CD14-positive monocyte (primary cell): ENCODE measurements around the gene CRAT. TPM values are rescaled to one million over a fixed set of nuclear protein-coding genes. Genes with fewer than 3 reads are reported as not detected.

ENCODE experiments used
- DNase-seq, 3 donors: peaks; one replicate each; pipeline ENCODE4 v3.0.0-alpha.2; 2011 to 2022
- H2AFZ ChIP-seq: 2 replicates; pipeline ENCODE4 v1.6.0; 2012; ENCODE audit warnings: mild to moderate bottlenecking, low read depth, low read length, inconsistent platforms; ENCODE audit not compliant: insufficient read depth, poor library complexity, severe bottlenecking
- H3K27ac ChIP-seq, 2 donors: 1 replicate in 1 of 2; 2 replicates in 1 of 2; pipeline ENCODE4 v1.5.1; 2012 to 2013; ENCODE audit warnings: low read length in 2 of 2, control low read depth in 1 of 2, inconsistent platforms in 1 of 2, low read depth in 1 of 2, mild to moderate bottlenecking in 1 of 2
- H3K27me3 ChIP-seq, 2 donors: one replicate each; pipeline versions ENCODE4 v1.6.0 to v1.6.1; 2011 to 2013; ENCODE audit warnings: low read length in 2 of 2; ENCODE audit not compliant: control insufficient read depth in 2 of 2, insufficient read depth in 2 of 2
- H3K36me3 ChIP-seq, 2 donors: replicated peaks in 1 of 2; 1 replicate in 1 of 2; 2 replicates in 1 of 2; pipeline versions ENCODE4 v1.5.1 to v1.6.1; 2012 to 2013; ENCODE audit warnings: low read length in 2 of 2, control low read depth in 1 of 2, inconsistent platforms in 1 of 2, mild to moderate bottlenecking in 1 of 2; ENCODE audit not compliant: insufficient read depth in 2 of 2, control insufficient read depth in 1 of 2
- H3K4me1 ChIP-seq, 2 donors: 1 replicate in 1 of 2; 2 replicates in 1 of 2; pipeline versions ENCODE4 v1.5.1 to v1.6.1; 2012 to 2013; ENCODE audit warnings: low read length in 2 of 2, control low read depth in 1 of 2, inconsistent platforms in 1 of 2, mild to moderate bottlenecking in 1 of 2, moderate library complexity in 1 of 2; ENCODE audit not compliant: insufficient read depth in 2 of 2, control insufficient read depth in 1 of 2
- H3K4me2 ChIP-seq: replicated peaks from 2 replicates; pipeline ENCODE3; 2012; ENCODE audit warnings: low read length, moderate library complexity, mild to moderate bottlenecking; ENCODE audit not compliant: poor library complexity, severe bottlenecking; ENCODE audit errors: extremely low read depth
- H3K4me3 ChIP-seq, 3 experiments: fragments of 200-600 bp in 1 of 3; sonication (generic) in 1 of 3; replicated peaks in 1 of 3; 1 replicate in 2 of 3; 2 replicates in 1 of 3; pipeline ENCODE4 v1.5.1; 2011 to 2013; ENCODE audit warnings: low read length in 3 of 3, mild to moderate bottlenecking in 3 of 3, control low read depth in 2 of 3, low read depth in 2 of 3, inconsistent platforms in 1 of 3, moderate library complexity in 1 of 3
- H3K79me2 ChIP-seq: 2 replicates; pipeline ENCODE4 v1.6.0; 2012; ENCODE audit warnings: mild to moderate bottlenecking, control low read depth, inconsistent platforms, low read length, moderate library complexity; ENCODE audit not compliant: insufficient read depth
- H3K9ac ChIP-seq: 2 replicates; pipeline ENCODE4 v1.6.0; 2017; ENCODE audit warnings: low read length, mild to moderate bottlenecking; ENCODE audit not compliant: insufficient read depth, poor library complexity, severe bottlenecking
- H3K9me3 ChIP-seq, 2 donors: replicated peaks in 1 of 2; 1 replicate in 1 of 2; 2 replicates in 1 of 2; pipeline versions ENCODE4 v1.5.1 to v1.6.1; 2012 to 2013; ENCODE audit warnings: low read length in 2 of 2, control low read depth in 1 of 2; ENCODE audit not compliant: control insufficient read depth in 1 of 2, insufficient read depth in 1 of 2
- H4K20me1 ChIP-seq: 2 replicates; pipeline ENCODE4 v1.6.0; 2012; ENCODE audit warnings: mild to moderate bottlenecking, low read length, control low read depth, moderate library complexity; ENCODE audit not compliant: insufficient read depth
- H3K27ac Mint-ChIP-seq, 7 donors: one replicate each; pipeline ENCODE4 v1.8.0; 2020; ENCODE audit warnings: mild to moderate bottlenecking in 7 of 7, mixed read lengths in 7 of 7, moderate library complexity in 6 of 7, inconsistent platforms in 2 of 7
- H3K27me3 Mint-ChIP-seq, 3 donors: one replicate each; pipeline ENCODE4 v1.8.0; 2021 to 2022; ENCODE audit warnings: low read depth in 3 of 3, mild to moderate bottlenecking in 3 of 3, mixed read lengths in 3 of 3, moderate library complexity in 3 of 3, inconsistent platforms in 1 of 3
- H3K36me3 Mint-ChIP-seq, 2 donors: one replicate each; pipeline ENCODE4 v1.8.0; 2020; ENCODE audit warnings: mixed read lengths in 2 of 2, inconsistent platforms in 1 of 2, mild to moderate bottlenecking in 1 of 2
- H3K4me1 Mint-ChIP-seq: one replicate; pipeline ENCODE4 v1.8.0; 2020; ENCODE audit warnings: mild to moderate bottlenecking, mixed read lengths
- H3K4me3 Mint-ChIP-seq, 2 donors: one replicate each; pipeline ENCODE4 v1.8.0; 2020; ENCODE audit warnings: mild to moderate bottlenecking in 2 of 2, mixed read lengths in 2 of 2, moderate library complexity in 1 of 2
- H3K9me3 Mint-ChIP-seq, 7 donors: one replicate each; pipeline ENCODE4 v1.8.0; 2020 to 2022; ENCODE audit warnings: mixed read lengths in 7 of 7, mild to moderate bottlenecking in 6 of 7, moderate library complexity in 6 of 7, inconsistent platforms in 2 of 7
- CTCF ChIP-seq: fragments of 200-600 bp; IDR thresholded peaks from one replicate; pipeline ENCODE4 v1.8.0; 2022; ENCODE audit warnings: antibody characterized with exemption, mild to moderate bottlenecking
- WGBS: methylation state at CpG from one replicate; pipeline ENCODE4 v1.1.5; 2013; ENCODE audit warnings: missing lambda C conversion rate; ENCODE audit not compliant: insufficient coverage; 5-methylcytosine and 5-hydroxymethylcytosine counted together
- intact Hi-C, 2 donors: fragments of 100-400 bp; cut with micrococcal nuclease; formaldehyde crosslinking; loops; one replicate each; pipeline versions ENCODE4 v1.15.0 to v1.15.1; 2023
- polyA minus RNA-seq: library from RNA; depleted of rRNA, polyadenylated mRNA; stranded (reverse); fragments of >200 nt; gene quantifications from 2 replicates; pipeline ENCODE4 v1.2.3, GENCODE V29; 2012
- polyA plus RNA-seq, 3 donors: library from polyadenylated mRNA; depleted of rRNA in 1 of 3; unstranded in 2 of 3; stranded (reverse) in 1 of 3; fragments of 300-500 nt in 2 of 3; fragments of >200 nt in 1 of 3; fragmentation: Illumina TruSeq in 2 of 3; gene quantifications; 1 replicate in 2 of 3; 2 replicates in 1 of 3; pipeline ENCODE4 v1.2.3, GENCODE V29; 2012 to 2021
- total RNA-seq, 12 experiments: library from RNA in 1 of 12; stranded (reverse) in 1 of 12; fragments of 120-200 nt in 1 of 12; gene quantifications; one replicate each; pipeline ENCODE4 v1.2.4 and lab custom pipeline; 2013 to 2026; ENCODE audit warnings: mixed read lengths in 6 of 12, inconsistent platforms in 1 of 12

CRAT gene
- total RNA-seq (2013), result 7.8 TPM
- polyA plus RNA-seq (10 to 100 TPM; 12.2 to 19.4 (median 15.0) TPM), polyA minus RNA-seq (10.3 and 18.5 TPM in 2 replicates), total RNA-seq (lab: John Stamatoyannopoulos, UW) (1.5 to 16.5 (median 11.1) reads per million in 11 experiments)

- H3K27ac ChIP-seq, result peak within 1 kb of the TSS; percentile 83 to 96
- peaks cover 0 to 2% (median 0%) of the 10 kb centered on the region in 7 donors for H3K9me3 Mint-ChIP-seq
- peaks cover 60% of the 10 kb centered on the region for H3K79me2 ChIP-seq
- no peaks in the 10 kb centered on the region for H3K27me3 ChIP-seq
- under 1% methylated on average over 55 of the region's 77 CpGs for WGBS
- H3K4me3 Mint-ChIP-seq, result peak within 1 kb of the TSS; percentile 94 to 95
- peak within 1 kb of the TSS; percentile 83 to 99 (median 96) for H3K4me3 ChIP-seq
- peak within 1 kb of the TSS; percentile 97 for H2AFZ ChIP-seq
- peaks cover 13 to 17% of the 10 kb centered on the region in 2 donors for H3K36me3 Mint-ChIP-seq
- peak; percentile 94 to 97 (median 97) for DNase-seq
- H3K9me3 ChIP-seq, result no peaks in the 10 kb centered on the region
- H3K4me1 ChIP-seq, result peaks cover 50 to 60% of the 10 kb centered on the region in 2 donors
- TF ChIP-seq CTCF, result no peak
- peaks cover 0 to 4% (median 0%) of the 10 kb centered on the region in 3 donors for H3K27me3 Mint-ChIP-seq
- peaks cover 13% of the 10 kb centered on the region for H4K20me1 ChIP-seq
- peak within 1 kb of the TSS; percentile 100 for H3K4me2 ChIP-seq
- peak within 1 kb of the TSS; percentile 90 for H3K9ac ChIP-seq
- peaks cover 55% of the 10 kb centered on the region for H3K4me1 Mint-ChIP-seq
- peaks cover 12 to 16% of the 10 kb centered on the region in 2 donors for H3K36me3 ChIP-seq
- H3K27ac Mint-ChIP-seq, result peak within 1 kb of the TSS; percentile 94 to 98 (median 96)
- intact Hi-C loops, result loop anchor here in 1 of 2 donors (2.0 kb wide), 2 partner anchors 30 to 82 kb away; partner anchors contain the start of genes DOLPP1 and SH3GLB2
These were observed at the start of gene CRAT, which contains the start of gene PTPA for GRCh38 chr9:129110740-129111527. TSS of gene CRAT (minus strand) at chr9:129110793. CDS start at chr9:129110509, 284 bp downstream. TSS of gene PTPA (plus strand) at chr9:129111415. CDS start at chr9:129111601, 186 bp downstream.

GRCh38 chr9:129156163-129156562 is 45.6 kb upstream of the CRAT start:
- no peaks in the 10 kb centered on the region for H3K79me2 ChIP-seq
- Mint-ChIP-seq H3K27me3 (peaks cover 0 to 4% (median 0%) of the 10 kb centered on the region in 3 donors), H3K9me3 (peaks cover 0 to 3% (median 0%) of the 10 kb centered on the region in 7 donors), H3K27ac (no peak overlapping the region), H3K36me3 (peaks cover 25 to 26% of the 10 kb centered on the region in 2 donors), H3K4me3 (no peak overlapping the region), H3K4me1 (peaks cover 8% of the 10 kb centered on the region)
- intact Hi-C loops, result no loop called here
- no peak for TF ChIP-seq CTCF
- H2AFZ ChIP-seq, result no peak overlapping the region
- H3K4me1 ChIP-seq, result peaks cover 5 to 11% of the 10 kb centered on the region in 2 donors
- DNase-seq, result no peak
- H3K9ac ChIP-seq, result no peak overlapping the region
- no peak overlapping the region for H3K4me2 ChIP-seq
- peaks cover 11 to 27% of the 10 kb centered on the region in 2 donors for H3K36me3 ChIP-seq
- WGBS, result 93% methylated on average over 6 of the region's 10 CpGs
- H3K4me3 ChIP-seq, result no peak overlapping the region
- no peaks in the 10 kb centered on the region for H3K9me3 ChIP-seq
- no peak overlapping the region for H3K27ac ChIP-seq
- H3K27me3 ChIP-seq, result no peaks in the 10 kb centered on the region
- no peaks in the 10 kb centered on the region for H4K20me1 ChIP-seq
